HepG2 (cell line): ENCODE results near the gene IDH3A. TPM values are rescaled to one million over a fixed set of nuclear protein-coding genes. Genes with fewer than 3 reads are reported as not detected.

Experiments used
- ATAC-seq: fragments of 200-7000 bp; cut with Tn5 transposase; 3 replicates; pipeline ENCODE4 v1.9.1; 2020; ENCODE audit warnings: mild to moderate bottlenecking, moderate library complexity
- BruUV-seq: library from RNA; stranded (reverse); fragments of 400-500 nt; replicated peaks from 2 replicates; lab custom pipeline; 2021; lab: Mats Ljungman, UMichigan
- CTCF ChIA-PET: fragments of 300-600 bp; formaldehyde crosslinking; extraction: SDS; loops from one replicate; lab custom pipeline; 2021; ENCODE audit warnings: low total read pairs, inconsistent platforms, low intra/inter-chr PET ratio; lab: Yijun Ruan, JAX
- POLR2A ChIA-PET: fragments of 350-600 bp; sonication (Branson Sonifier 250); formaldehyde crosslinking; loops from one replicate; lab custom pipeline; 2020; ENCODE audit warnings: antibody characterized with exemption, inconsistent platforms; lab: Yijun Ruan, JAX
- DNase-seq: peaks from one replicate; pipeline ENCODE4 v3.0.0-alpha.2; 2015; ENCODE audit warnings: low spot score
- FAIRE-seq: peaks from 3 replicates; lab custom pipeline; 2011; peaks lifted over from hg19 to GRCh38; lab: Jason Lieb, UNC
- H2AFZ ChIP-seq: one replicate; pipeline ENCODE4 v1.6.1; 2011; ENCODE audit warnings: low read length, inconsistent platforms
- H3K27ac ChIP-seq: fragments of 300-600 bp; 3 replicates; pipeline ENCODE4 v1.8.0; 2011; ENCODE audit warnings: mixed run types, mild to moderate bottlenecking, mixed read lengths, low read length, inconsistent platforms; ENCODE audit not compliant: insufficient read depth; ENCODE audit errors: extremely low read length
- H3K27me3 ChIP-seq, 2 experiments: fragments of 200-600 bp in 1 of 2; 2 replicates in 1 of 2; 3 replicates in 1 of 2; pipeline versions ENCODE4 v1.6.0 to v1.8.0; 2011; ENCODE audit warnings: low read length in 2 of 2, mild to moderate bottlenecking in 2 of 2, moderate library complexity in 2 of 2, inconsistent platforms in 1 of 2; ENCODE audit not compliant: insufficient read depth in 2 of 2, control insufficient read depth in 1 of 2
- H3K36me3 ChIP-seq, 2 experiments: fragments of 200-600 bp in 1 of 2; replicated peaks in 1 of 2; 2 replicates in 1 of 2; 3 replicates in 1 of 2; pipeline versions ENCODE4 v1.5.1 to v1.8.0; 2011; ENCODE audit warnings: low read length in 2 of 2, inconsistent platforms in 1 of 2; ENCODE audit not compliant: insufficient read depth in 2 of 2, control insufficient read depth in 1 of 2
- H3K4me1 ChIP-seq: 2 replicates; pipeline ENCODE4 v1.5.1; 2012; ENCODE audit warnings: low read length, inconsistent platforms; ENCODE audit not compliant: insufficient read depth
- H3K4me2 ChIP-seq: 2 replicates; pipeline ENCODE4 v1.6.0; 2011; ENCODE audit warnings: low read depth, low read length, inconsistent platforms
- H3K4me3 ChIP-seq, 3 experiments: fragments of 200-600 bp in 1 of 3; sonication (generic), shearing (Covaris generic) in 1 of 3; replicated peaks in 1 of 3; 2 replicates each; pipeline ENCODE4 v1.5.1; 2011 to 2016; ENCODE audit warnings: low read length in 3 of 3, inconsistent platforms in 2 of 3, low read depth in 2 of 3, mild to moderate bottlenecking in 2 of 3, control low read depth in 1 of 3, mixed read lengths in 1 of 3; ENCODE audit not compliant: insufficient read depth in 1 of 3
- H3K79me2 ChIP-seq: one replicate; pipeline ENCODE4 v1.6.1; 2011; ENCODE audit warnings: low read length, inconsistent platforms; ENCODE audit not compliant: insufficient read depth
- H3K9ac ChIP-seq: 2 replicates; pipeline ENCODE4 v1.6.0; 2011; ENCODE audit warnings: mild to moderate bottlenecking, low read depth, low read length, inconsistent platforms; ENCODE audit not compliant: insufficient read depth
- H3K9me3 ChIP-seq: 2 replicates; pipeline ENCODE4 v1.5.1; 2012; ENCODE audit warnings: mild to moderate bottlenecking, low read length
- H4K20me1 ChIP-seq: 2 replicates; pipeline ENCODE4 v1.6.0; 2011; ENCODE audit warnings: inconsistent platforms, mild to moderate bottlenecking, low read length, moderate library complexity; ENCODE audit not compliant: insufficient read depth
- ADNP ChIP-seq: sonication (generic); formaldehyde crosslinking; IDR thresholded peaks from 2 replicates; pipeline ENCODE4 v1.4.0; 2020; ENCODE audit warnings: missing genetic modification reagents
- GTF2F1 ChIP-seq: fragments of 150-350 bp; IDR thresholded peaks from 2 replicates; pipeline ENCODE4 v1.6.1; 2014; ENCODE audit warnings: low read length
- NONO ChIP-seq, 2 experiments: fragments of 450-650 bp in 1 of 2; sonication (generic) in 1 of 2; formaldehyde crosslinking in 1 of 2; IDR thresholded peaks in 1 of 2; conservative IDR thresholded peaks in 1 of 2; 2 replicates each; pipeline versions ENCODE4 v1.6.1 to v1.8.0; 2017 to 2022; ENCODE audit warnings: mild to moderate bottlenecking in 1 of 2, missing genetic modification reagents in 1 of 2, moderate library complexity in 1 of 2
- NR2F6 ChIP-seq, 2 experiments: IDR thresholded peaks; 2 replicates each; pipeline ENCODE4 v1.6.1; 2016; ENCODE audit warnings: antibody characterized with exemption in 1 of 2, mild to moderate bottlenecking in 1 of 2
- PAWR ChIP-seq: sonication (generic); formaldehyde crosslinking; IDR thresholded peaks from 2 replicates; pipeline ENCODE4 v1.4.0; 2020; ENCODE audit warnings: missing genetic modification reagents, mild to moderate bottlenecking, borderline replicate concordance
- ZNF503 ChIP-seq: sonication (generic); formaldehyde crosslinking; IDR thresholded peaks from 2 replicates; pipeline ENCODE4 v1.4.0; 2020; ENCODE audit warnings: missing genetic modification reagents
- WGBS: methylation state at CpG from one replicate; pipeline ENCODE4 v1.1.6; 2017; ENCODE audit warnings: low lambda C conversion rate; 5-methylcytosine and 5-hydroxymethylcytosine counted together
- in situ Hi-C: cut with HindIII; loops from 2 replicates; pipeline ENCODE4 v1.10.0; 2017; ENCODE audit warnings: low pct_unique_long_range_greater_than_20kb; ENCODE audit not compliant: extremely low pct_ligation_motif_present
- intact Hi-C: fragments of 100-400 bp; cut with micrococcal nuclease; formaldehyde crosslinking; loops from one replicate; pipeline ENCODE4 v1.10.0; 2022; ENCODE audit not compliant: unreplicated experiment
- polyA plus RNA-seq, 8 experiments: library from polyadenylated mRNA; depleted of rRNA in 3 of 8; stranded (reverse) in 7 of 8; unstranded in 1 of 8; fragments of >200 nt; fragmentation: Illumina TruSeq in 4 of 8; extraction: Trizol in 4 of 8; gene quantifications; 2 replicates each; pipeline versions ENCODE4 v1.2.1 to v1.2.3, GENCODE V29; 2011 to 2016; ENCODE audit warnings: low read depth in 4 of 8, missing spikeins in 1 of 8, mixed read lengths in 1 of 8; ENCODE audit not compliant: insufficient read depth in 1 of 8
- total RNA-seq, 5 experiments: library from RNA; depleted of rRNA; stranded (reverse); fragments of >200 nt; fragmentation: Illumina TruSeq; extraction: Trizol; gene quantifications; 2 replicates each; pipeline ENCODE4 v1.2.3, GENCODE V29; 2016; ENCODE audit warnings: low read depth in 1 of 5
- TF ChIP-seq, protein P1 (sequence below): sonication (generic); formaldehyde crosslinking; IDR thresholded peaks from 2 replicates; pipeline ENCODE4 v1.4.0; 2020; ENCODE audit warnings: low read depth, mild to moderate bottlenecking, missing genetic modification reagents
- TF ChIP-seq, protein P2 (sequence below): sonication (generic); formaldehyde crosslinking; IDR thresholded peaks from 2 replicates; pipeline ENCODE4 v1.4.0; 2020; ENCODE audit warnings: missing genetic modification reagents
- TF ChIP-seq, protein P3 (sequence below): sonication (generic); formaldehyde crosslinking; IDR thresholded peaks from 2 replicates; pipeline ENCODE4 v1.4.0; 2020; ENCODE audit warnings: low read depth, missing genetic modification reagents

Gene IDH3A
- total and polyA plus RNA-seq, 2 of the 13 experiments (the other 11 are each of a cell fraction or from before 2014, with no cell fraction given): 40.7 to 50.7 TPM

- Histone ChIP-seq H3K79me2 (no peaks in the 10 kb centered on the region), H3K4me1 (no peaks in the 10 kb centered on the region), H3K27me3 (peaks cover 7 to 23% of the 10 kb centered on the region in 2 experiments; a peak in 4 of 5 replicates), H2AFZ (no peak overlapping the region), H4K20me1 (no peaks in the 10 kb centered on the region), H3K4me2 (no peak overlapping the region), H3K4me3 (no peak overlapping the region), H3K9me3 (no peaks in the 10 kb centered on the region), H3K9ac (no peak overlapping the region), H3K27ac (no peak overlapping the region), H3K36me3 (no peaks in the 10 kb centered on the region)
- no TSS peak for BruUV-seq
- FAIRE-seq (no peak), DNase-seq (no peak), ATAC-seq (no peak)
- WGBS: 3% methylated on average over 4 of the region's 10 CpGs
- ChIA-PET CTCF (no interaction called here), POLR2A (no interaction called here)
- intact Hi-C loops (no loop called here), in situ Hi-C loops (no loop called here)
- TF ChIP-seq GTF2F1 (no peak), NR2F6 (IDR thresholded peaks at IDR 0.05) (no peak), NR2F6 (CRISPR knock-in tag; IDR thresholded peaks at IDR 0.05) (no peak), ADNP (CRISPR knock-in tag) (no peak), ZNF503 (CRISPR knock-in tag) (no peak), NONO (IDR thresholded peaks at IDR 0.05) (no peak), NONO (CRISPR knock-in tag; conservative IDR thresholded peaks at IDR 0.05) (no peak), PAWR (no peak)
- TF ChIP-seq, protein P1, sequence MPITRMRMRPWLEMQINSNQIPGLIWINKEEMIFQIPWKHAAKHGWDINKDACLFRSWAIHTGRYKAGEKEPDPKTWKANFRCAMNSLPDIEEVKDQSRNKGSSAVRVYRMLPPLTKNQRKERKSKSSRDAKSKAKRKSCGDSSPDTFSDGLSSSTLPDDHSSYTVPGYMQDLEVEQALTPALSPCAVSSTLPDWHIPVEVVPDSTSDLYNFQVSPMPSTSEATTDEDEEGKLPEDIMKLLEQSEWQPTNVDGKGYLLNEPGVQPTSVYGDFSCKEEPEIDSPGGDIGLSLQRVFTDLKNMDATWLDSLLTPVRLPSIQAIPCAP (CRISPR knock-in tag): no peak
- TF ChIP-seq, protein P2, sequence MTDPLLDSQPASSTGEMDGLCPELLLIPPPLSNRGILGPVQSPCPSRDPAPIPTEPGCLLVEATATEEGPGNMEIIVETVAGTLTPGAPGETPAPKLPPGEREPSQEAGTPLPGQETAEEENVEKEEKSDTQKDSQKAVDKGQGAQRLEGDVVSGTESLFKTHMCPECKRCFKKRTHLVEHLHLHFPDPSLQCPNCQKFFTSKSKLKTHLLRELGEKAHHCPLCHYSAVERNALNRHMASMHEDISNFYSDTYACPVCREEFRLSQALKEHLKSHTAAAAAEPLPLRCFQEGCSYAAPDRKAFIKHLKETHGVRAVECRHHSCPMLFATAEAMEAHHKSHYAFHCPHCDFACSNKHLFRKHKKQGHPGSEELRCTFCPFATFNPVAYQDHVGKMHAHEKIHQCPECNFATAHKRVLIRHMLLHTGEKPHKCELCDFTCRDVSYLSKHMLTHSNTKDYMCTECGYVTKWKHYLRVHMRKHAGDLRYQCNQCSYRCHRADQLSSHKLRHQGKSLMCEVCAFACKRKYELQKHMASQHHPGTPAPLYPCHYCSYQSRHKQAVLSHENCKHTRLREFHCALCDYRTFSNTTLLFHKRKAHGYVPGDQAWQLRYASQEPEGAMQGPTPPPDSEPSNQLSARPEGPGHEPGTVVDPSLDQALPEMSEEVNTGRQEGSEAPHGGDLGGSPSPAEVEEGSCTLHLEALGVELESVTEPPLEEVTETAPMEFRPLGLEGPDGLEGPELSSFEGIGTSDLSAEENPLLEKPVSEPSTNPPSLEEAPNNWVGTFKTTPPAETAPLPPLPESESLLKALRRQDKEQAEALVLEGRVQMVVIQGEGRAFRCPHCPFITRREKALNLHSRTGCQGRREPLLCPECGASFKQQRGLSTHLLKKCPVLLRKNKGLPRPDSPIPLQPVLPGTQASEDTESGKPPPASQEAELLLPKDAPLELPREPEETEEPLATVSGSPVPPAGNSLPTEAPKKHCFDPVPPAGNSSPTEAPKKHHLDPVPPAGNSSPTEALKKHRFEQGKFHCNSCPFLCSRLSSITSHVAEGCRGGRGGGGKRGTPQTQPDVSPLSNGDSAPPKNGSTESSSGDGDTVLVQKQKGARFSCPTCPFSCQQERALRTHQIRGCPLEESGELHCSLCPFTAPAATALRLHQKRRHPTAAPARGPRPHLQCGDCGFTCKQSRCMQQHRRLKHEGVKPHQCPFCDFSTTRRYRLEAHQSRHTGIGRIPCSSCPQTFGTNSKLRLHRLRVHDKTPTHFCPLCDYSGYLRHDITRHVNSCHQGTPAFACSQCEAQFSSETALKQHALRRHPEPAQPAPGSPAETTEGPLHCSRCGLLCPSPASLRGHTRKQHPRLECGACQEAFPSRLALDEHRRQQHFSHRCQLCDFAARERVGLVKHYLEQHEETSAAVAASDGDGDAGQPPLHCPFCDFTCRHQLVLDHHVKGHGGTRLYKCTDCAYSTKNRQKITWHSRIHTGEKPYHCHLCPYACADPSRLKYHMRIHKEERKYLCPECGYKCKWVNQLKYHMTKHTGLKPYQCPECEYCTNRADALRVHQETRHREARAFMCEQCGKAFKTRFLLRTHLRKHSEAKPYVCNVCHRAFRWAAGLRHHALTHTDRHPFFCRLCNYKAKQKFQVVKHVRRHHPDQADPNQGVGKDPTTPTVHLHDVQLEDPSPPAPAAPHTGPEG: no peak
- TF ChIP-seq, protein P3, sequence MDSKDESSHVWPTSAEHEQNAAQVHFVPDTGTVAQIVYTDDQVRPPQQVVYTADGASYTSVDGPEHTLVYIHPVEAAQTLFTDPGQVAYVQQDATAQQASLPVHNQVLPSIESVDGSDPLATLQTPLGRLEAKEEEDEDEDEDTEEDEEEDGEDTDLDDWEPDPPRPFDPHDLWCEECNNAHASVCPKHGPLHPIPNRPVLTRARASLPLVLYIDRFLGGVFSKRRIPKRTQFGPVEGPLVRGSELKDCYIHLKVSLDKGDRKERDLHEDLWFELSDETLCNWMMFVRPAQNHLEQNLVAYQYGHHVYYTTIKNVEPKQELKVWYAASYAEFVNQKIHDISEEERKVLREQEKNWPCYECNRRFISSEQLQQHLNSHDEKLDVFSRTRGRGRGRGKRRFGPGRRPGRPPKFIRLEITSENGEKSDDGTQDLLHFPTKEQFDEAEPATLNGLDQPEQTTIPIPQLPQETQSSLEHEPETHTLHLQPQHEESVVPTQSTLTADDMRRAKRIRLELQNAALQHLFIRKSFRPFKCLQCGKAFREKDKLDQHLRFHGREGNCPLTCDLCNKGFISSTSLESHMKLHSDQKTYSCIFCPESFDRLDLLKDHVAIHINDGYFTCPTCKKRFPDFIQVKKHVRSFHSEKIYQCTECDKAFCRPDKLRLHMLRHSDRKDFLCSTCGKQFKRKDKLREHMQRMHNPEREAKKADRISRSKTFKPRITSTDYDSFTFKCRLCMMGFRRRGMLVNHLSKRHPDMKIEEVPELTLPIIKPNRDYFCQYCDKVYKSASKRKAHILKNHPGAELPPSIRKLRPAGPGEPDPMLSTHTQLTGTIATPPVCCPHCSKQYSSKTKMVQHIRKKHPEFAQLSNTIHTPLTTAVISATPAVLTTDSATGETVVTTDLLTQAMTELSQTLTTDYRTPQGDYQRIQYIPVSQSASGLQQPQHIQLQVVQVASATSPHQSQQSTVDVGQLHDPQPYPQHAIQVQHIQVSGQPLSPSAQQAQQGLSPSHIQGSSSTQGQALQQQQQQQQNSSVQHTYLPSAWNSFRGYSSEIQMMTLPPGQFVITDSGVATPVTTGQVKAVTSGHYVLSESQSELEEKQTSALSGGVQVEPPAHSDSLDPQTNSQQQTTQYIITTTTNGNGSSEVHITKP (CRISPR knock-in tag): no peak
Measured at GRCh38 chr15:78200276-78200930, 51.2 kb downstream of the IDH3A start.
